Measurements from ENCODE around the gene DPF3.

The DPF3 gene

GRCh38 chr14:72590577-72590976 lies 303.3 kb downstream of the DPF3 start:
- Histone ChIP-seq H3K4me1 (ENCODE audit: insufficient read depth, low read length) (no peaks in the 10 kb centered on the region), H3K27ac (ENCODE audit: low read length) (no peak overlapping the region), H3K36me3 (ENCODE audit: insufficient read depth, low read depth, low read length) (no peaks in the 10 kb centered on the region), H3K9me3 (ENCODE audit: insufficient read depth, low read depth, low read length) (no peaks in the 10 kb centered on the region), H3K4me3 (ENCODE audit: low read length) (no peak overlapping the region), H3K27me3 (ENCODE audit: insufficient read depth, low read length) (no peaks in the 10 kb centered on the region), H3K9ac (ENCODE audit: low read depth, low read length) (no peak overlapping the region)

- H3K9me3 ChIP-seq (ENCODE audit: insufficient read depth, low read depth, low read length) = no peaks in the 10 kb centered on the region
- H3K4me3 ChIP-seq (ENCODE audit: low read length) = no peak overlapping the region
- H3K36me3 ChIP-seq (ENCODE audit: insufficient read depth, low read depth, low read length) = no peaks in the 10 kb centered on the region
- no peaks in the 10 kb centered on the region for H3K4me1 ChIP-seq (ENCODE audit: insufficient read depth, low read length)
- no peak overlapping the region for H3K9ac ChIP-seq (ENCODE audit: low read depth, low read length)
- no peaks in the 10 kb centered on the region for H3K27me3 ChIP-seq (ENCODE audit: insufficient read depth, low read length)
- no peak overlapping the region for H3K27ac ChIP-seq (ENCODE audit: low read length)
Observed at GRCh38 chr14:72589652-72590051, 304.2 kb downstream of the DPF3 start.

- H3K36me3 ChIP-seq (ENCODE audit: insufficient read depth, low read depth, low read length) = no peaks in the 10 kb centered on the region
- H3K4me3 ChIP-seq (ENCODE audit: low read length) = no peak overlapping the region
- no peaks in the 10 kb centered on the region for H3K9me3 ChIP-seq (ENCODE audit: insufficient read depth, low read depth, low read length)
Observed at GRCh38 chr14:72588521-72588920, 305.4 kb downstream of the DPF3 start.

GRCh38 chr14:72583316-72584272 lies 310.3 kb downstream of the DPF3 start:
- no peaks in the 10 kb centered on the region for H3K36me3 ChIP-seq (ENCODE audit: insufficient read depth, low read depth, low read length)
- H3K27me3 ChIP-seq (ENCODE audit: insufficient read depth, low read length) = no peaks in the 10 kb centered on the region
- H3K4me1 ChIP-seq (ENCODE audit: insufficient read depth, low read length) = no peaks in the 10 kb centered on the region
- no peaks in the 10 kb centered on the region for H3K9me3 ChIP-seq (ENCODE audit: insufficient read depth, low read depth, low read length)
- no peak overlapping the region for H3K4me3 ChIP-seq (ENCODE audit: low read length)
- H3K27ac ChIP-seq (ENCODE audit: low read length) = no peak overlapping the region
- no peak overlapping the region for H3K9ac ChIP-seq (ENCODE audit: low read depth, low read length)

More at GRCh38 chr14:72588521-72588920, 305.4 kb downstream of the DPF3 start:
- H3K27ac ChIP-seq (ENCODE audit: low read length) = no peak overlapping the region
- no peak overlapping the region for H3K9ac ChIP-seq (ENCODE audit: low read depth, low read length)
- H3K27me3 ChIP-seq (ENCODE audit: insufficient read depth, low read length) = no peaks in the 10 kb centered on the region
- H3K4me1 ChIP-seq (ENCODE audit: insufficient read depth, low read length) = no peaks in the 10 kb centered on the region

GRCh38 chr14:72582582-72582981 lies 311.3 kb downstream of the DPF3 start:
- Histone ChIP-seq H3K4me1 (ENCODE audit: insufficient read depth, low read length) (no peaks in the 10 kb centered on the region), H3K4me3 (ENCODE audit: low read length) (no peak overlapping the region), H3K27me3 (ENCODE audit: insufficient read depth, low read length) (no peaks in the 10 kb centered on the region; the same call in 1 of the 2 replicates), H3K36me3 (ENCODE audit: insufficient read depth, low read depth, low read length) (no peaks in the 10 kb centered on the region), H3K9me3 (ENCODE audit: insufficient read depth, low read depth, low read length) (no peaks in the 10 kb centered on the region), H3K27ac (ENCODE audit: low read length) (no peak overlapping the region), H3K9ac (ENCODE audit: low read depth, low read length) (no peak overlapping the region)

- H3K9ac ChIP-seq (ENCODE audit: low read depth, low read length) = no peak overlapping the region
- H3K27me3 ChIP-seq (ENCODE audit: insufficient read depth, low read length) = no peaks in the 10 kb centered on the region; the same call in 1 of the 2 replicates
- no peaks in the 10 kb centered on the region for H3K36me3 ChIP-seq (ENCODE audit: insufficient read depth, low read depth, low read length)
- H3K27ac ChIP-seq (ENCODE audit: low read length) = no peak overlapping the region
- H3K4me1 ChIP-seq (ENCODE audit: insufficient read depth, low read length) = no peaks in the 10 kb centered on the region
- no peak overlapping the region for H3K4me3 ChIP-seq (ENCODE audit: low read length)
- H3K9me3 ChIP-seq (ENCODE audit: insufficient read depth, low read depth, low read length) = no peaks in the 10 kb centered on the region
Observed at GRCh38 chr14:72578514-72578913, 315.4 kb downstream of the DPF3 start.

GRCh38 chr14:72577521-72577920 lies 316.4 kb downstream of the DPF3 start:
- H3K9ac ChIP-seq (ENCODE audit: low read depth, low read length) = no peak overlapping the region
- no peaks in the 10 kb centered on the region for H3K4me1 ChIP-seq (ENCODE audit: insufficient read depth, low read length)
- H3K27ac ChIP-seq (ENCODE audit: low read length) = no peak overlapping the region
- no peak overlapping the region for H3K4me3 ChIP-seq (ENCODE audit: low read length)
- no peaks in the 10 kb centered on the region for H3K36me3 ChIP-seq (ENCODE audit: insufficient read depth, low read depth, low read length)
- no peaks in the 10 kb centered on the region for H3K9me3 ChIP-seq (ENCODE audit: insufficient read depth, low read depth, low read length)
- no peaks in the 10 kb centered on the region; the same call in 1 of the 2 replicates for H3K27me3 ChIP-seq (ENCODE audit: insufficient read depth, low read length)

GRCh38 chr14:72576258-72576657 lies 317.6 kb downstream of the DPF3 start:
- no peak overlapping the region for H3K4me3 ChIP-seq (ENCODE audit: low read length)

GRCh38 chr14:72574715-72575114 lies 319.2 kb downstream of the DPF3 start:
- no peaks in the 10 kb centered on the region for H3K9me3 ChIP-seq (ENCODE audit: insufficient read depth, low read depth, low read length)
- no peak overlapping the region for H3K9ac ChIP-seq (ENCODE audit: low read depth, low read length)
- H3K4me3 ChIP-seq (ENCODE audit: low read length) = no peak overlapping the region
- no peaks in the 10 kb centered on the region for H3K36me3 ChIP-seq (ENCODE audit: insufficient read depth, low read depth, low read length)
- H3K27ac ChIP-seq (ENCODE audit: low read length) = no peak overlapping the region
- no peaks in the 10 kb centered on the region; the same call in 1 of the 2 replicates for H3K27me3 ChIP-seq (ENCODE audit: insufficient read depth, low read length)
- no peaks in the 10 kb centered on the region for H3K4me1 ChIP-seq (ENCODE audit: insufficient read depth, low read length)

More at GRCh38 chr14:72576258-72576657, 317.6 kb downstream of the DPF3 start:
- Histone ChIP-seq H3K27ac (ENCODE audit: low read length) (no peak overlapping the region), H3K9me3 (ENCODE audit: insufficient read depth, low read depth, low read length) (no peaks in the 10 kb centered on the region), H3K9ac (ENCODE audit: low read depth, low read length) (no peak overlapping the region), H3K4me1 (ENCODE audit: insufficient read depth, low read length) (no peaks in the 10 kb centered on the region), H3K27me3 (ENCODE audit: insufficient read depth, low read length) (no peaks in the 10 kb centered on the region; the same call in 1 of the 2 replicates), H3K36me3 (ENCODE audit: insufficient read depth, low read depth, low read length) (no peaks in the 10 kb centered on the region)

- Histone ChIP-seq H3K9me3 (ENCODE audit: insufficient read depth, low read depth, low read length) (no peaks in the 10 kb centered on the region), H3K4me1 (ENCODE audit: insufficient read depth, low read length) (no peaks in the 10 kb centered on the region), H3K27ac (ENCODE audit: low read length) (no peak overlapping the region), H3K4me3 (ENCODE audit: low read length) (no peak overlapping the region), H3K36me3 (ENCODE audit: insufficient read depth, low read depth, low read length) (no peaks in the 10 kb centered on the region), H3K27me3 (ENCODE audit: insufficient read depth, low read length) (no peaks in the 10 kb centered on the region; the same call in 1 of the 2 replicates), H3K9ac (ENCODE audit: low read depth, low read length) (no peak overlapping the region)
Observed at GRCh38 chr14:72573725-72574417, 320.0 kb downstream of the DPF3 start.

All from iPS-20b (cell line).